OCI-LY3 (cell line): ENCODE measurements around the gene PSPH.

Source experiments
- EZH2phosphoT487 ChIP-seq: fragments of 200-600 bp; shearing (Covaris generic); IDR thresholded peaks from 2 replicates; pipeline ENCODE4 v1.6.1; 2018; ENCODE audit warnings: antibody characterized with exemption, mixed run types, low read depth
- TF ChIP-seq, protein P1 (sequence below): fragments of 200-600, 300-600 bp; sonication (generic); IDR thresholded peaks from 2 replicates; pipeline ENCODE4 v1.5.1; 2014; ENCODE audit warnings: antibody characterized with exemption, low read length, low read depth

GRCh38 chr7:56086761-56087160 lies 35.5 kb upstream of the PSPH start:
- TF ChIP-seq, protein P1, sequence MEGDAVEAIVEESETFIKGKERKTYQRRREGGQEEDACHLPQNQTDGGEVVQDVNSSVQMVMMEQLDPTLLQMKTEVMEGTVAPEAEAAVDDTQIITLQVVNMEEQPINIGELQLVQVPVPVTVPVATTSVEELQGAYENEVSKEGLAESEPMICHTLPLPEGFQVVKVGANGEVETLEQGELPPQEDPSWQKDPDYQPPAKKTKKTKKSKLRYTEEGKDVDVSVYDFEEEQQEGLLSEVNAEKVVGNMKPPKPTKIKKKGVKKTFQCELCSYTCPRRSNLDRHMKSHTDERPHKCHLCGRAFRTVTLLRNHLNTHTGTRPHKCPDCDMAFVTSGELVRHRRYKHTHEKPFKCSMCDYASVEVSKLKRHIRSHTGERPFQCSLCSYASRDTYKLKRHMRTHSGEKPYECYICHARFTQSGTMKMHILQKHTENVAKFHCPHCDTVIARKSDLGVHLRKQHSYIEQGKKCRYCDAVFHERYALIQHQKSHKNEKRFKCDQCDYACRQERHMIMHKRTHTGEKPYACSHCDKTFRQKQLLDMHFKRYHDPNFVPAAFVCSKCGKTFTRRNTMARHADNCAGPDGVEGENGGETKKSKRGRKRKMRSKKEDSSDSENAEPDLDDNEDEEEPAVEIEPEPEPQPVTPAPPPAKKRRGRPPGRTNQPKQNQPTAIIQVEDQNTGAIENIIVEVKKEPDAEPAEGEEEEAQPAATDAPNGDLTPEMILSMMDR: no peak
- no peak for TF ChIP-seq EZH2phosphoT487
